B cell (primary cell): ENCODE results near the gene CATSPERD. TPM values are rescaled to one million over a fixed set of nuclear protein-coding genes. Genes with fewer than 3 reads are reported as not detected.
A peak's percentile ranks its signal among the peaks of the same experiment; 100 is the strongest.

Experiments used
- ATAC-seq: fragments of 200-7000 bp; cut with Tn5 transposase; one replicate; pipeline ENCODE4 v1.10.0; 2021; ENCODE audit warnings: low read depth, mild to moderate bottlenecking, moderate number of reproducible peaks, moderate library complexity
- CTCF ChIA-PET: fragments of 350-600 bp; sonication (Branson Sonifier 250); formaldehyde crosslinking; loops from one replicate; lab custom pipeline; 2021; ENCODE audit warnings: antibody characterized with exemption, inconsistent platforms; lab: Charles Lee
- POLR2A ChIA-PET: fragments of 350-600 bp; sonication (Branson Sonifier 250); formaldehyde crosslinking; loops from one replicate; lab custom pipeline; 2021; ENCODE audit warnings: antibody characterized with exemption; lab: Charles Lee
- DNase-seq: peaks from one replicate; pipeline ENCODE4 v3.0.0; 2013
- H2AFZ ChIP-seq: 2 replicates; pipeline ENCODE4 v1.6.1; 2012; ENCODE audit warnings: mild to moderate bottlenecking, low read depth, low read length; ENCODE audit not compliant: insufficient read depth, poor library complexity, severe bottlenecking
- H3K27ac ChIP-seq, 2 donors: 1 replicate in 1 of 2; 2 replicates in 1 of 2; pipeline ENCODE4 v1.5.1; 2012 to 2013; ENCODE audit warnings: low read length in 2 of 2, mild to moderate bottlenecking in 2 of 2, moderate library complexity in 1 of 2
- H3K27me3 ChIP-seq, 4 experiments: fragments of 200-600 bp in 1 of 4; sonication (generic) in 1 of 4; replicated peaks in 1 of 4; 1 replicate in 2 of 4; 2 replicates in 2 of 4; pipeline versions ENCODE4 v1.6.1 to v1.7.0; 2013 to 2016; ENCODE audit warnings: low read length in 3 of 4, mild to moderate bottlenecking in 2 of 4, mixed read lengths in 1 of 4, moderate library complexity in 1 of 4; ENCODE audit not compliant: insufficient read depth in 4 of 4, control insufficient read depth in 3 of 4; ENCODE audit errors: control extremely low read depth in 1 of 4
- H3K36me3 ChIP-seq, 2 experiments: replicated peaks in 1 of 2; 1 replicate in 1 of 2; 2 replicates in 1 of 2; pipeline versions ENCODE4 v1.6.1 to v1.7.1; 2013; ENCODE audit warnings: low read length in 1 of 2; ENCODE audit not compliant: insufficient read depth in 2 of 2, control insufficient read depth in 1 of 2; ENCODE audit errors: control extremely low read depth in 1 of 2, extremely low read depth in 1 of 2
- H3K4me1 ChIP-seq, 2 donors: fragments of 200-600 bp in 1 of 2; sonication (generic) in 1 of 2; 1 replicate in 1 of 2; 2 replicates in 1 of 2; pipeline versions ENCODE4 v1.5.1 to v1.6.1; 2013 to 2017; ENCODE audit warnings: low read length in 2 of 2; ENCODE audit not compliant: control insufficient read depth in 2 of 2, insufficient read depth in 2 of 2
- H3K4me2 ChIP-seq: replicated peaks from 2 replicates; pipeline ENCODE3; 2012; ENCODE audit warnings: mild to moderate bottlenecking, low read depth, low read length; ENCODE audit not compliant: poor library complexity, severe bottlenecking
- H3K4me3 ChIP-seq, 5 experiments: fragments of 200-600 bp in 1 of 5; sonication (generic) in 1 of 5; 1 replicate in 3 of 5; 2 replicates in 2 of 5; pipeline versions ENCODE4 v1.5.1 to v1.7.0; 2011 to 2016; ENCODE audit warnings: low read length in 4 of 5, mild to moderate bottlenecking in 4 of 5, low read depth in 2 of 5, control low read depth in 1 of 5, moderate library complexity in 1 of 5; ENCODE audit not compliant: insufficient read depth in 1 of 5; ENCODE audit errors: control extremely low read depth in 1 of 5, extremely low read depth in 1 of 5
- H3K79me2 ChIP-seq: fragments of 200-600 bp; sonication (generic); one replicate; pipeline ENCODE4 v1.6.0; 2016; ENCODE audit warnings: low read length; ENCODE audit not compliant: control insufficient read depth, insufficient read depth
- H3K9ac ChIP-seq: fragments of 200-600 bp; sonication (generic); 2 replicates; pipeline ENCODE4 v1.6.1; 2017; ENCODE audit warnings: mild to moderate bottlenecking, low read length, moderate library complexity
- H3K9me3 ChIP-seq, 3 donors: one replicate each; pipeline versions ENCODE4 v1.6.1 to v1.7.1; 2013; ENCODE audit warnings: low read length in 2 of 3; ENCODE audit not compliant: control insufficient read depth in 2 of 3, insufficient read depth in 1 of 3; ENCODE audit errors: control extremely low read depth in 1 of 3
- H4K20me1 ChIP-seq: 2 replicates; pipeline ENCODE4 v1.6.0; 2012; ENCODE audit warnings: mild to moderate bottlenecking, low read length; ENCODE audit not compliant: insufficient read depth, control insufficient read depth, poor library complexity, severe bottlenecking
- H3K27ac Mint-ChIP-seq: one replicate; pipeline ENCODE4 v1.8.0; 2021; ENCODE audit warnings: mixed read lengths
- H3K27me3 Mint-ChIP-seq: one replicate; pipeline ENCODE4 v1.8.0; 2021; ENCODE audit warnings: mixed read lengths
- H3K4me1 Mint-ChIP-seq: one replicate; pipeline ENCODE4 v1.8.0; 2021; ENCODE audit warnings: mixed read lengths
- H3K4me3 Mint-ChIP-seq: one replicate; pipeline ENCODE4 v1.8.0; 2021; ENCODE audit warnings: mixed read lengths
- H3K9me3 Mint-ChIP-seq: one replicate; pipeline ENCODE4 v1.8.0; 2022; ENCODE audit warnings: mixed read lengths; ENCODE audit not compliant: insufficient read depth
- CTCF ChIP-seq: fragments of 200-600 bp; IDR thresholded peaks from one replicate; pipeline ENCODE4 v1.8.0; 2022; ENCODE audit warnings: antibody characterized with exemption, mild to moderate bottlenecking
- EZH2 ChIP-seq: IDR thresholded peaks from 2 replicates; pipeline ENCODE4 v1.6.1; 2012; ENCODE audit warnings: borderline replicate concordance, low read depth, mild to moderate bottlenecking, moderate library complexity, low read length; ENCODE audit not compliant: insufficient read depth, poor library complexity, severe bottlenecking
- WGBS: methylation state at CpG from one replicate; pipeline ENCODE4 v1.1.5; 2013; ENCODE audit warnings: missing lambda C conversion rate; ENCODE audit not compliant: insufficient coverage; 5-methylcytosine and 5-hydroxymethylcytosine counted together
- intact Hi-C: fragments of 100-400 bp; cut with micrococcal nuclease; formaldehyde crosslinking; loops from one replicate; pipeline ENCODE4 v1.10.0; 2022
- polyA plus RNA-seq: library from polyadenylated mRNA; depleted of rRNA; stranded (reverse); fragments of >200 nt; gene quantifications from 2 replicates; pipeline ENCODE4 v1.2.3, GENCODE V29; 2012
- total RNA-seq, 2 donors: library from RNA; stranded (reverse); fragments of 120-200 nt in 1 of 2; gene quantifications; 1 replicate in 1 of 2; 2 replicates in 1 of 2; pipeline versions ENCODE4 v1.2.3 to v1.2.4, GENCODE V29; 2013 to 2022

The CATSPERD gene
- total and polyA plus RNA-seq, 2 donors (not counting 1 experiment from before 2014, with no cell fraction given) = not detected

- DNase-seq = peak; percentile 29
- peak overlapping the region in 3 of 5 experiments; percentile 29 to 75 (median 36) for H3K4me3 ChIP-seq
- ChIA-PET CTCF (interaction anchor here (1.8 kb wide), 1 partner anchor 23 kb away, joined by 6 read pairs; no protein-coding TSS in a partner anchor), POLR2A (interaction anchor here (0.6 to 0.9 kb wide), 2 partner anchors 76 to 284 kb away, joined by 3 to 9 read pairs; partner anchors contain the start of gene NDUFA11)
- H3K9ac ChIP-seq = no peak overlapping the region
- intact Hi-C loops = no loop called here
- 21% methylated on average over 32 of the region's 37 CpGs for WGBS
- ATAC-seq = no peak
- peaks cover 16 to 30% of the 10 kb centered on the region in 2 donors for H3K4me1 ChIP-seq
- peak overlapping the region; percentile 68 for H3K4me2 ChIP-seq
- H3K36me3 ChIP-seq = no peaks in the 10 kb centered on the region
- peak overlapping the region; percentile 88 for H3K27ac Mint-ChIP-seq
- H3K4me3 Mint-ChIP-seq = peak overlapping the region; percentile 89
- H3K79me2 ChIP-seq = no peaks in the 10 kb centered on the region
- peaks cover 4% of the 10 kb centered on the region for H3K27me3 Mint-ChIP-seq
- peak overlapping the region; percentile 74 for H2AFZ ChIP-seq
- peaks cover 19% of the 10 kb centered on the region for H3K4me1 Mint-ChIP-seq
- peaks cover 0 to 28% (median 7%) of the 10 kb centered on the region in 4 experiments for H3K27me3 ChIP-seq
- no peaks in the 10 kb centered on the region for H3K9me3 Mint-ChIP-seq
- H3K27ac ChIP-seq = no peak overlapping the region
- H4K20me1 ChIP-seq = no peaks in the 10 kb centered on the region
- no peak for TF ChIP-seq EZH2
- no peak for TF ChIP-seq CTCF
- H3K9me3 ChIP-seq = peaks cover 0 to 64% (median 0%) of the 10 kb centered on the region in 3 donors
Measured at GRCh38 chr19:5827342-5827890, 107.0 kb downstream of the CATSPERD start.
